Transverse colon (tissue), 4 donors: ENCODE results near the gene PDE1C. TPM values are rescaled to one million over a fixed set of nuclear protein-coding genes. Genes with fewer than 3 reads are reported as not detected.

ENCODE experiments used
- DNase-seq: peaks from one replicate; pipeline ENCODE4 v3.0.0-alpha.2; 2019
- H3K27ac ChIP-seq, 4 donors: fragments of 200-600 bp; sonication (generic); 2 replicates each; pipeline ENCODE4 v1.5.1; 2016 to 2018; ENCODE audit warnings: inconsistent platforms in 4 of 4
- H3K27me3 ChIP-seq: fragments of 200-600 bp; sonication (generic); 2 replicates; pipeline ENCODE4 v1.5.1; 2017; ENCODE audit warnings: inconsistent platforms
- H3K36me3 ChIP-seq, 4 donors: fragments of 200-600 bp; sonication (generic); 2 replicates each; pipeline ENCODE4 v1.5.1; 2017 to 2019; ENCODE audit warnings: inconsistent platforms in 4 of 4
- H3K4me1 ChIP-seq, 4 donors: fragments of 200-600 bp; sonication (generic); 2 replicates each; pipeline ENCODE4 v1.5.1; 2017 to 2020; ENCODE audit warnings: inconsistent platforms in 4 of 4
- H3K4me3 ChIP-seq, 4 donors: fragments of 200-600 bp; sonication (generic); 1 replicate in 1 of 4; 2 replicates in 3 of 4; pipeline versions ENCODE4 v1.5.1 to v1.6.1; 2017 to 2019; ENCODE audit warnings: inconsistent platforms in 4 of 4
- H3K9me3 ChIP-seq, 2 donors: fragments of 200-600 bp; sonication (generic); 2 replicates each; pipeline ENCODE4 v1.5.1; 2017 to 2019; ENCODE audit warnings: inconsistent platforms in 2 of 2
- EP300 ChIP-seq: sonication (generic); formaldehyde crosslinking; IDR thresholded peaks from one replicate; pipeline ENCODE4 v1.6.1; 2017; ENCODE audit warnings: antibody characterized with exemption, low read depth
- POLR2A ChIP-seq: fragments of 450-650 bp; IDR thresholded peaks from one replicate; pipeline ENCODE4 v1.6.1; 2016; ENCODE audit warnings: antibody characterized with exemption, mild to moderate bottlenecking, moderate library complexity
- POLR2AphosphoS5 ChIP-seq, 3 donors: sonication (generic); formaldehyde crosslinking; IDR thresholded peaks; one replicate each; pipeline ENCODE4 v1.6.1; 2016; ENCODE audit warnings: antibody characterized with exemption in 3 of 3
- WGBS, 2 donors: methylation state at CpG; one replicate each; pipeline ENCODE4 v1.1.5; 2018; ENCODE audit warnings: low coverage in 1 of 2; 5-methylcytosine and 5-hydroxymethylcytosine counted together
- in situ Hi-C, 4 donors: fragments of 200-750 bp; cut with MboI; loops; one replicate each; pipeline versions ENCODE4 v1.15.0 to v1.15.1; 2017; ENCODE audit warnings: low sequenced_read_pairs in 3 of 4, low pct_ligation_motif_present in 1 of 4, low pct_unique_long_range_greater_than_20kb in 1 of 4
- intact Hi-C: fragments of 100-400 bp; cut with DNase I; formaldehyde crosslinking; loops from one replicate; pipeline ENCODE4 v1.15.1; 2023; ENCODE audit warnings: low total_unique reads
- total RNA-seq, 4 donors: library from RNA; depleted of rRNA; stranded (reverse); fragments of >200 nt; gene quantifications; one replicate each; pipeline ENCODE4 v1.1.0, GENCODE V29; 2016
- TF ChIP-seq, protein P1 (sequence below), 5 experiments: fragments of 200-600 bp in 3 of 5; fragments of 450-650 bp in 2 of 5; sonication (generic) in 3 of 5; IDR thresholded peaks; 1 replicate in 2 of 5; 2 replicates in 3 of 5; pipeline ENCODE4 v1.5.1; 2016 to 2017; ENCODE audit warnings: antibody characterized with exemption in 5 of 5, inconsistent platforms in 3 of 5, mild to moderate bottlenecking in 2 of 5, moderate library complexity in 1 of 5

Gene PDE1C
- total RNA-seq, 4 donors from 2014 or later = 1.5 to 8.4 (median 2.9) TPM

DNA sequence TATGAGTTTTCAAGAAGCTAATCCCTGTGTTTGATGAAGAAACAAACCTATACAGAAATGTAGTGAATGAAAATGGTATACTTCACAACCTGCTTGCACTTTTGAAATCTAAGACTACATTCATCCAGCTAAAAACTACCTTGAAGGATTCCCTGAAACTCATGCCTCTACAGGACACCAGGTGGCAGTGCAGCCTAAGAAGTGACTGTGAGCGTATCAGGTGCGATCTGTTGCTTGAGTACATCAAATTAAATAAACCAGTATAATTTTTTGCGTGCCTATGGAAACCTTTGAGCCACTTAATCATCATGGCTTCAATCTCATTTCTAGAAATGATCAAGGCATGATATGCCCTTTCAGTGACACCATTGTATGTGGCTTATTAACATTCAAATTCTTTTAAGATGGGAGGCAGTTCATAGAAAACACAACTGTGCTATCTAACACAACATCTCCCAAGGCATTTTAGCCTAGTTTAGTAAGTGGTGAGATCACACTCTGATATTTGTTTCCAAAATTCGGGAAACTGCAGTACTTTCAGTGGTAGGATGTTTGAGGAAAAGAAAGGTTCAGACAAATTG, 325.8 kb downstream of the PDE1C start:
- H3K4me3 ChIP-seq = no peak overlapping the region
- in situ Hi-C loops (loop anchor here (10.0 to 25.0 kb wide), 4 partner anchors 460 to 610 kb away; no protein-coding TSS in a partner anchor), intact Hi-C loops (loop anchor here (10.0 kb wide), 2 partner anchors 460 to 600 kb away; no protein-coding TSS in a partner anchor)
- H3K27me3 ChIP-seq = peaks cover 9% of the 10 kb centered on the region
- peak; percentile 65 for DNase-seq
- TF ChIP-seq EP300 = no peak
- TF ChIP-seq, protein P1, sequence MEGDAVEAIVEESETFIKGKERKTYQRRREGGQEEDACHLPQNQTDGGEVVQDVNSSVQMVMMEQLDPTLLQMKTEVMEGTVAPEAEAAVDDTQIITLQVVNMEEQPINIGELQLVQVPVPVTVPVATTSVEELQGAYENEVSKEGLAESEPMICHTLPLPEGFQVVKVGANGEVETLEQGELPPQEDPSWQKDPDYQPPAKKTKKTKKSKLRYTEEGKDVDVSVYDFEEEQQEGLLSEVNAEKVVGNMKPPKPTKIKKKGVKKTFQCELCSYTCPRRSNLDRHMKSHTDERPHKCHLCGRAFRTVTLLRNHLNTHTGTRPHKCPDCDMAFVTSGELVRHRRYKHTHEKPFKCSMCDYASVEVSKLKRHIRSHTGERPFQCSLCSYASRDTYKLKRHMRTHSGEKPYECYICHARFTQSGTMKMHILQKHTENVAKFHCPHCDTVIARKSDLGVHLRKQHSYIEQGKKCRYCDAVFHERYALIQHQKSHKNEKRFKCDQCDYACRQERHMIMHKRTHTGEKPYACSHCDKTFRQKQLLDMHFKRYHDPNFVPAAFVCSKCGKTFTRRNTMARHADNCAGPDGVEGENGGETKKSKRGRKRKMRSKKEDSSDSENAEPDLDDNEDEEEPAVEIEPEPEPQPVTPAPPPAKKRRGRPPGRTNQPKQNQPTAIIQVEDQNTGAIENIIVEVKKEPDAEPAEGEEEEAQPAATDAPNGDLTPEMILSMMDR (IDR thresholded peaks at IDR 0.05) = peak; percentile 79 to 88 (median 83)
- no peaks in the 10 kb centered on the region for H3K9me3 ChIP-seq
- H3K4me1 ChIP-seq = no peaks in the 10 kb centered on the region
- 0 to 1% methylated on average over 4 of the region's 4 CpGs for WGBS, 2 donors
- H3K27ac ChIP-seq = no peak overlapping the region
- H3K36me3 ChIP-seq = no peaks in the 10 kb centered on the region

DNA sequence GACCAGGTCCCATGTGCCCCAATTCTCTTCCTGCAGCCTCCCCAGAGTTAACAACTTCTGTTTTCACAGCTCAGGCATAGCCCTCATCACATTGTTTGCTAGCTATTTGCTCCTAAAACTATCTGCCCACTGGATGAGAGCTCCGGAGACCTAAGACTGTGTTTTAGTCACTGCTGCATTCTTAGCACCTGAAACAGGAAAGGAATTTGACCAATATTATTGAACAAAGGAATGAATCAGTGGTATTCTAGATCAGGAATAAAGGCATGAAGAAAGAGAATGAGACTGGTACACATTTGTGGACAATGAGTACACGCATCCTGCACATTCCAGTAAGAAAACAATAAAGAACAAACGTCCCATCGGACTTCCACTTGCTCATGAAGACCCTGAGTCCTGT, 328.4 kb downstream of the PDE1C start:
- Histone ChIP-seq H3K27ac (no peak overlapping the region), H3K4me3 (no peak overlapping the region), H3K36me3 (no peaks in the 10 kb centered on the region), H3K4me1 (no peaks in the 10 kb centered on the region), H3K27me3 (peaks cover 9% of the 10 kb centered on the region), H3K9me3 (no peaks in the 10 kb centered on the region)
- no peak for TF ChIP-seq POLR2AphosphoS5 (IDR thresholded peaks at IDR 0.05)
- no peak for TF ChIP-seq EP300
- TF ChIP-seq, protein P1 (IDR thresholded peaks at IDR 0.05) = no peak
- no peak for TF ChIP-seq POLR2A
- in situ Hi-C loops (loop anchor here (10.0 to 25.0 kb wide), 4 partner anchors 463 to 613 kb away; no protein-coding TSS in a partner anchor), intact Hi-C loops (loop anchor here (10.0 kb wide), 2 partner anchors 463 to 603 kb away; no protein-coding TSS in a partner anchor)
- WGBS, 2 donors = 67 to 69% methylated on average over 4 of the region's 4 CpGs
- DNase-seq = no peak

DNA sequence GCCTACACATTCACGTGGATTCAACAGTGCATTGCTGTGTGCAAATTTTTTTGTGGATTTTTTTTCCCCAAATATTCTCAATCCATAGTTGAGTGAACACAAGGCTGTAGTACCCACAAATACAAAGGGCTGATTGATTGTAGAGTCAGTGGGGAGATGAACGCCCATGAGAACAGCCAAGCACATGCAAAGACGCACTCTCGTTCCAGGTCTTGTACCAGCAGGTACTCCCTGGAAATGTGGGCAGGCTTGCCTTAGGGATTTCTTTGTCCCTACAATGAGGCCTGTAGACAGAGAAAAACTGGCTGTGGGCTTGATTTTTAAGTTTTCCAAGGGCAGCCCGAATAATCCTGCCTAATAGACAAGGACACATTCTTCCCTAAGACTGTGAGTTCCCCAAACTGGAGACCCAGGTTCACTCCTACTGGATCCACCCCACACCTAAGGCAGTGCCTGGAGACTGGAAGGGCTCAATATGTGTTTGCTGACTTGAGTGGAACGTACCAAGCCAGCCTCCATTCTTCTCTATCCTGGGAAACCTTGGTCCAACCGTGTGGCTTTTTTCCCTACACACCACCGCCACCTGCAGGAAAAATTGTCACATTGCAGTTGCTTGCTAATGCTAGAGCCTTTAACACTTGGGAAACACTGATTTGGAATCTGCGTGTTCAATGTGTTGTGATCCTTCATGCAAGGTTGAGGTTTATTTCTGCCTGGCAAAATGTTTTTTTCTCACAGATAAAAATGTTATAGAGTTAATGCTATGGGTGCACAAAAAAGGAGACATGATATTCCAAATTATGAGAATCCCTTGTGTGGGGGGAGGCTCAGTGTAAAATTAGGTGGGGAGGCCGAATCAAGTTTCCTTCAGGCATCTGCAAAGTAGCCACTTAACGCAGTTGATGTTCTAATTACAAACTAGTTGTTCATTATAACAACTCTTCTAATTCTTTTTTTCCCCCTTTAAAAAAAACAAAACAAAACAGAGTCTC, 333.9 kb downstream of the PDE1C start:
- no peak for TF ChIP-seq EP300
- TF ChIP-seq, protein P1 (IDR thresholded peaks at IDR 0.05) = peak; percentile 78 to 85 (median 81)
- H3K4me3 ChIP-seq = no peak overlapping the region
- 50 to 59% methylated on average over 7 to 11 of the region's 11 CpGs for WGBS, 2 donors
- no peaks in the 10 kb centered on the region for H3K4me1 ChIP-seq
- no peaks in the 10 kb centered on the region for H3K9me3 ChIP-seq
- H3K27ac ChIP-seq = no peak overlapping the region
- in situ Hi-C loops = loop anchor here in 3 of 4 donors (10.0 to 25.0 kb wide), 4 partner anchors 291 to 601 kb away; no protein-coding TSS in a partner anchor
- peak; percentile 47 for DNase-seq
- H3K36me3 ChIP-seq = no peaks in the 10 kb centered on the region
- intact Hi-C loops = loop anchor here (10.0 kb wide), 1 partner anchor 601 kb away; no protein-coding TSS in a partner anchor
- no peaks in the 10 kb centered on the region for H3K27me3 ChIP-seq

DNA sequence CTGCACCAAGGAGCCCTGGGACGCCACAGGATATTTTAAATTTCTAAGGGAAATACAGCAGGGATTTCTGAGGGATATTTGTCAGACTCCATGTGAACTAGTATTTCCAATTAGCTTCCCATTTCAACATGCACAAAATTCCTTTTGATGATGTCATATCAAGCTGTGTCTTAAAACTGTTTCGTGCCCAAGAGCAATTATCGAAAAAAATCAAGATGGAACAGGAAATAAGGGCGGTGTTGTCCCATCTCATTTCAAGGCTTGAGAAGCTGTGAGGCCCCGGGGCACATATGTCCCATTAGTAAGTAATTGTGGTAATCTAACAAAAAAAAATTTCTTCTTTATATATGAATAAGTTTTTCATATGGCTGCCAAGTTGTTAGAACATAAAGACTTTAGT, 335.8 kb downstream of the PDE1C start:
- no peaks in the 10 kb centered on the region for H3K9me3 ChIP-seq
- no peaks in the 10 kb centered on the region for H3K36me3 ChIP-seq
- intact Hi-C loops = loop anchor here (10.0 kb wide), 1 partner anchor 600 kb away; no protein-coding TSS in a partner anchor
- 66 to 67% methylated on average over 5 of the region's 5 CpGs for WGBS, 2 donors
- in situ Hi-C loops = loop anchor here in 3 of 4 donors (10.0 to 25.0 kb wide), 4 partner anchors 290 to 603 kb away; no protein-coding TSS in a partner anchor
- H3K4me1 ChIP-seq = no peaks in the 10 kb centered on the region
- H3K4me3 ChIP-seq = no peak overlapping the region
- H3K27me3 ChIP-seq = no peaks in the 10 kb centered on the region
- no peak for TF ChIP-seq EP300
- no peak for TF ChIP-seq POLR2A
- no peak for TF ChIP-seq POLR2AphosphoS5 (IDR thresholded peaks at IDR 0.05)
- TF ChIP-seq, protein P1 (IDR thresholded peaks at IDR 0.05) = no peak
- no peak overlapping the region for H3K27ac ChIP-seq
- no peak for DNase-seq
